HepG2 (cell line): ENCODE results near the gene TBC1D7. TPM values are rescaled to one million over a fixed set of nuclear protein-coding genes. Genes with fewer than 3 reads are reported as not detected.

Experiments
- ATAC-seq: fragments of 200-7000 bp; cut with Tn5 transposase; 3 replicates; pipeline ENCODE4 v1.9.1; 2020; ENCODE audit warnings: mild to moderate bottlenecking, moderate library complexity
- BruUV-seq: library from RNA; stranded (reverse); fragments of 400-500 nt; replicated peaks from 2 replicates; lab custom pipeline; 2021; lab: Mats Ljungman, UMichigan
- CTCF ChIA-PET: fragments of 300-600 bp; formaldehyde crosslinking; extraction: SDS; loops from one replicate; lab custom pipeline; 2021; ENCODE audit warnings: low total read pairs, inconsistent platforms, low intra/inter-chr PET ratio; lab: Yijun Ruan, JAX
- POLR2A ChIA-PET: fragments of 350-600 bp; sonication (Branson Sonifier 250); formaldehyde crosslinking; loops from one replicate; lab custom pipeline; 2020; ENCODE audit warnings: antibody characterized with exemption, inconsistent platforms; lab: Yijun Ruan, JAX
- DNase-seq: peaks from one replicate; pipeline ENCODE4 v3.0.0-alpha.2; 2015; ENCODE audit warnings: low spot score
- FAIRE-seq: peaks from 3 replicates; lab custom pipeline; 2011; peaks lifted over from hg19 to GRCh38; lab: Jason Lieb, UNC
- H2AFZ ChIP-seq: one replicate; pipeline ENCODE4 v1.6.1; 2011; ENCODE audit warnings: low read length, inconsistent platforms
- H3K27ac ChIP-seq: fragments of 300-600 bp; 3 replicates; pipeline ENCODE4 v1.8.0; 2011; ENCODE audit warnings: mixed run types, mild to moderate bottlenecking, mixed read lengths, low read length, inconsistent platforms; ENCODE audit not compliant: insufficient read depth; ENCODE audit errors: extremely low read length
- H3K27me3 ChIP-seq, 2 experiments: fragments of 200-600 bp in 1 of 2; 2 replicates in 1 of 2; 3 replicates in 1 of 2; pipeline versions ENCODE4 v1.6.0 to v1.8.0; 2011; ENCODE audit warnings: low read length in 2 of 2, mild to moderate bottlenecking in 2 of 2, moderate library complexity in 2 of 2, inconsistent platforms in 1 of 2; ENCODE audit not compliant: insufficient read depth in 2 of 2, control insufficient read depth in 1 of 2
- H3K36me3 ChIP-seq, 2 experiments: fragments of 200-600 bp in 1 of 2; replicated peaks in 1 of 2; 2 replicates in 1 of 2; 3 replicates in 1 of 2; pipeline versions ENCODE4 v1.5.1 to v1.8.0; 2011; ENCODE audit warnings: low read length in 2 of 2, inconsistent platforms in 1 of 2; ENCODE audit not compliant: insufficient read depth in 2 of 2, control insufficient read depth in 1 of 2
- H3K4me1 ChIP-seq: 2 replicates; pipeline ENCODE4 v1.5.1; 2012; ENCODE audit warnings: low read length, inconsistent platforms; ENCODE audit not compliant: insufficient read depth
- H3K4me2 ChIP-seq: 2 replicates; pipeline ENCODE4 v1.6.0; 2011; ENCODE audit warnings: low read depth, low read length, inconsistent platforms
- H3K4me3 ChIP-seq, 3 experiments: fragments of 200-600 bp in 1 of 3; sonication (generic), shearing (Covaris generic) in 1 of 3; replicated peaks in 1 of 3; 2 replicates each; pipeline ENCODE4 v1.5.1; 2011 to 2016; ENCODE audit warnings: low read length in 3 of 3, inconsistent platforms in 2 of 3, low read depth in 2 of 3, mild to moderate bottlenecking in 2 of 3, control low read depth in 1 of 3, mixed read lengths in 1 of 3; ENCODE audit not compliant: insufficient read depth in 1 of 3
- H3K79me2 ChIP-seq: one replicate; pipeline ENCODE4 v1.6.1; 2011; ENCODE audit warnings: low read length, inconsistent platforms; ENCODE audit not compliant: insufficient read depth
- H3K9ac ChIP-seq: 2 replicates; pipeline ENCODE4 v1.6.0; 2011; ENCODE audit warnings: mild to moderate bottlenecking, low read depth, low read length, inconsistent platforms; ENCODE audit not compliant: insufficient read depth
- H3K9me3 ChIP-seq: 2 replicates; pipeline ENCODE4 v1.5.1; 2012; ENCODE audit warnings: mild to moderate bottlenecking, low read length
- H4K20me1 ChIP-seq: 2 replicates; pipeline ENCODE4 v1.6.0; 2011; ENCODE audit warnings: inconsistent platforms, mild to moderate bottlenecking, low read length, moderate library complexity; ENCODE audit not compliant: insufficient read depth
- DMAP1 ChIP-seq: IDR thresholded peaks from 2 replicates; pipeline ENCODE4 v1.6.1; 2016
- SUZ12 ChIP-seq: fragments of 150-350 bp; IDR thresholded peaks from 2 replicates; pipeline ENCODE4 v1.6.1; 2014; ENCODE audit warnings: low read depth, low read length
- TGIF2 ChIP-seq: IDR thresholded peaks from 2 replicates; pipeline ENCODE4 v1.6.1; 2016; ENCODE audit warnings: control low read depth, missing compliant biosample characterization
- WGBS: methylation state at CpG from one replicate; pipeline ENCODE4 v1.1.6; 2017; ENCODE audit warnings: low lambda C conversion rate; 5-methylcytosine and 5-hydroxymethylcytosine counted together
- in situ Hi-C: cut with HindIII; loops from 2 replicates; pipeline ENCODE4 v1.10.0; 2017; ENCODE audit warnings: low pct_unique_long_range_greater_than_20kb; ENCODE audit not compliant: extremely low pct_ligation_motif_present
- intact Hi-C: fragments of 100-400 bp; cut with micrococcal nuclease; formaldehyde crosslinking; loops from one replicate; pipeline ENCODE4 v1.10.0; 2022; ENCODE audit not compliant: unreplicated experiment
- polyA plus RNA-seq, 8 experiments: library from polyadenylated mRNA; depleted of rRNA in 3 of 8; stranded (reverse) in 7 of 8; unstranded in 1 of 8; fragments of >200 nt; fragmentation: Illumina TruSeq in 4 of 8; extraction: Trizol in 4 of 8; gene quantifications; 2 replicates each; pipeline versions ENCODE4 v1.2.1 to v1.2.3, GENCODE V29; 2011 to 2016; ENCODE audit warnings: low read depth in 4 of 8, missing spikeins in 1 of 8, mixed read lengths in 1 of 8; ENCODE audit not compliant: insufficient read depth in 1 of 8
- total RNA-seq, 5 experiments: library from RNA; depleted of rRNA; stranded (reverse); fragments of >200 nt; fragmentation: Illumina TruSeq; extraction: Trizol; gene quantifications; 2 replicates each; pipeline ENCODE4 v1.2.3, GENCODE V29; 2016; ENCODE audit warnings: low read depth in 1 of 5
- TF ChIP-seq, protein P1 (sequence below): sonication (generic); formaldehyde crosslinking; conservative IDR thresholded peaks from 2 replicates; pipeline ENCODE4 v1.4.0; 2020; ENCODE audit warnings: missing genetic modification reagents

TBC1D7 gene
- total and polyA plus RNA-seq, 2 of the 13 experiments (the other 11 are each of a cell fraction or from before 2014, with no cell fraction given), result 23.3 to 30.8 TPM

DNA sequence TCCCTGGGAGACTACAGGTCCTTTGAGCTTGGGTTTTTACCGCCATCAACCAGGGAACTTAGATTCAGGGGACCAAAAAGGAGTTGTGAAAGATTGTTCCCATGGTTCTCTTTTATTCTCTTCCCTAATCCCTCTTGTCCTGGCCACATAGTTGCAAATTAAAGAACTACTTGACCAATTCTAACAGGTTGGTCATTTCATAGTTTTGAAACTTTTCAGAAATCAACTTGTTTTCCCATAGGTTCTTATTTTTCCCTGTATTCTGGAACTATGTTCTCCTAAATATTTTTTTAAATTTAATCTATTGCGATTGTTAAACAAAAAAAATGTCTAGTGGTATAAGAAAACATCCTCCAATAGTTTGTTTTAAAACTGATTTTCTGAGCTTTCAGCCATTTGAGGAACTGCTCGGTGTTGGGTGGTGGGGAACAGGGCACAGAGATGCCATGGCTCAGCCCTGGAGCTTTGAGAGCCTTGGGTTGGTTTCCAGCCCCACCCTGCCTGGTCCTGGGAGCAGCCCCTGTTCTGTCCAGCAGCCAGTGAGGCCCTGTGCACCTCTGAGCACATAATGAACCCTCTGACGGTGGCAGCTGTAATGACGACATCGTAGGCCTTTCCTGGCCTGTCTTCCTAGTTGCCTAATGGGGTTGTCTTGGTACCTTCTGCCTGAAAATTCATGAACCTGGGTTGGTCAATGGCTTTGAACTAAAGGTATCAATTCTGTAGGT, 53.5 kb downstream of the TBC1D7 start (continued):
- TF ChIP-seq, protein P1, sequence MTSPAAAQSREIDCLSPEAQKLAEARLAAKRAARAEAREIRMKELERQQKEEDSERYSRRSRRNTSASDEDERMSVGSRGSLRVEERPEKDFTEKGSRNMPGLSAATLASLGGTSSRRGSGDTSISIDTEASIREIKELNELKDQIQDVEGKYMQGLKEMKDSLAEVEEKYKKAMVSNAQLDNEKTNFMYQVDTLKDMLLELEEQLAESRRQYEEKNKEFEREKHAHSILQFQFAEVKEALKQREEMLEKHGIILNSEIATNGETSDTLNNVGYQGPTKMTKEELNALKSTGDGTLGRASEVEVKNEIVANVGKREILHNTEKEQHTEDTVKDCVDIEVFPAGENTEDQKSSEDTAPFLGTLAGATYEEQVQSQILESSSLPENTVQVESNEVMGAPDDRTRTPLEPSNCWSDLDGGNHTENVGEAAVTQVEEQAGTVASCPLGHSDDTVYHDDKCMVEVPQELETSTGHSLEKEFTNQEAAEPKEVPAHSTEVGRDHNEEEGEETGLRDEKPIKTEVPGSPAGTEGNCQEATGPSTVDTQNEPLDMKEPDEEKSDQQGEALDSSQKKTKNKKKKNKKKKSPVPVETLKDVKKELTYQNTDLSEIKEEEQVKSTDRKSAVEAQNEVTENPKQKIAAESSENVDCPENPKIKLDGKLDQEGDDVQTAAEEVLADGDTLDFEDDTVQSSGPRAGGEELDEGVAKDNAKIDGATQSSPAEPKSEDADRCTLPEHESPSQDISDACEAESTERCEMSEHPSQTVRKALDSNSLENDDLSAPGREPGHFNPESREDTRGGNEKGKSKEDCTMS (CRISPR knock-in tag), result no peak
- no peak for TF ChIP-seq SUZ12
- TF ChIP-seq, all 625 proteins: peak for 0

DNA sequence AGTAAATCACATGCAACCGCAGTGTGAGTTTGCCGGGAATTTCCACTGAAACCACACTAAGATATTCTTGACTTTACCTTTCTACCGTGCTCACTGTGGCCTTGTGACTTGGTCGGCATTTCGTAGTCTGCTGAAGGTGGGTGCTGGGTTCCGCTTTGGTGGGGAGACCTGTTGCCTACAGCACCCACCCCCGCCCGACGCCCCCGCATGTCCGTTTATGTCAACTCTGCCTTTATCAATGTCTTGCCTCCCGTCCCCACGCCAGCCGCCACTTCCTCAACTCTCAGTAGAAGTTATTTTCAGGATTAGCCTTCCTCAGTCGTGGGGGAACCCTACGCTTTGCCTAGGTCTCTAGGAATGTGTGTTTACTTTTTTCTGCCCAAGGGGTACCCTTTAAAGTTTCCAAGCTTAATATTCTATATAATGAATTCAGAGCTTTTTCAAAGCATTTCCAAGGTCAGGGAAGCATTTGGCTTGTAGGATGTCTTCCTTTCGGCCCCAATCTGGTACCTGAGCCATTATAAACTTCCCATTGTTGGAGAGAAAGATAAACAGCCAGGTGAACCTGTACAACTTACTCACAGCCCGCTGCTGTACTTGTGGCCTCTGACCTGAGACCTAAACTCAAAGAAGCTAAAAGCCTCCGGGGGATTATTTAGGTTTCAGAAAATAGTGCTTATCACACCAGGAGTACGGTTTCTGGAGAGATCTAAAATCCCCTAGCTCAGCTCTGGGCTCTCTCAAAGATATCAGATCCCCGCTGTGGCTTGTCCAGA, 54.2 kb downstream of the TBC1D7 start:
- DNase-seq (no peak), FAIRE-seq (no peak), ATAC-seq (no peak)
- Histone ChIP-seq H3K79me2 (no peaks in the 10 kb centered on the region), H4K20me1 (no peaks in the 10 kb centered on the region), H3K27ac (no peak overlapping the region), H3K4me1 (peaks cover 5% of the 10 kb centered on the region), H2AFZ (no peak overlapping the region), H3K4me3 (no peak overlapping the region), H3K9ac (no peak overlapping the region), H3K4me2 (no peak overlapping the region), H3K27me3 (no peaks in the 10 kb centered on the region), H3K9me3 (no peaks in the 10 kb centered on the region), H3K36me3 (no peaks in the 10 kb centered on the region)
- CTCF ChIA-PET, result no interaction called here
- POLR2A ChIA-PET, result no interaction called here
- in situ Hi-C loops, result no loop called here
- TF ChIP-seq TGIF2 (no peak), DMAP1 (CRISPR knock-in tag) (no peak)
- intact Hi-C loops, result loop anchor here (5.0 kb wide), 1 partner anchor 47 kb away; no protein-coding TSS in a partner anchor
- 74% methylated on average over 21 of the region's 21 CpGs for WGBS
- BruUV-seq, result no TSS peak
